Activated CD8-positive, alpha-beta memory T cell treated with anti-CD3 and anti-CD28 coated beads, Interleukin-2, amount 10 ng/mL, durations not matched to agents 7 days and 5 days (primary cell): ENCODE results near the gene CTBP1. TPM values are rescaled to one million over a fixed set of nuclear protein-coding genes. Genes with fewer than 3 reads are reported as not detected.

Experiments used
- ATAC-seq: fragments of 150-1000 bp; cut with Tn5 transposase; one replicate; pipeline ENCODE4 v1.10.0; 2021; ENCODE audit warnings: moderate library complexity
- CTCF ChIA-PET: fragments of 350-600 bp; sonication (Branson Sonifier 250); formaldehyde crosslinking; loops from one replicate; lab custom pipeline; 2021; ENCODE audit warnings: antibody characterized with exemption; lab: Charles Lee
- DNase-seq: peaks from one replicate; pipeline ENCODE4 v3.0.0-alpha.2; 2020
- H3K27ac Mint-ChIP-seq: one replicate; pipeline ENCODE4 v1.8.0; 2021; ENCODE audit warnings: mild to moderate bottlenecking, mixed read lengths
- H3K27me3 Mint-ChIP-seq: one replicate; pipeline ENCODE4 v1.8.0; 2021; ENCODE audit warnings: mixed read lengths
- H3K36me3 Mint-ChIP-seq: one replicate; pipeline ENCODE4 v1.8.0; 2021; ENCODE audit warnings: mild to moderate bottlenecking, mixed read lengths
- H3K4me1 Mint-ChIP-seq: one replicate; pipeline ENCODE4 v1.8.0; 2021; ENCODE audit warnings: mixed read lengths
- H3K4me3 Mint-ChIP-seq: one replicate; pipeline ENCODE4 v1.8.0; 2021; ENCODE audit warnings: mild to moderate bottlenecking, moderate library complexity, mixed read lengths
- H3K9me3 Mint-ChIP-seq: one replicate; pipeline ENCODE4 v1.8.0; 2022; ENCODE audit warnings: low read depth, mixed read lengths
- total RNA-seq, 2 experiments: library from RNA; stranded (reverse); gene quantifications; one replicate each; pipeline ENCODE4 v1.2.3, GENCODE V29; 2021

CTBP1 gene
- total RNA-seq, 2 experiments from 2014 or later, result 193 to 250 TPM

- Mint-ChIP-seq H3K27me3 (peaks cover 18% of the 10 kb centered on the region), H3K27ac (peak overlapping the region; percentile 89), H3K4me1 (peaks cover 21% of the 10 kb centered on the region), H3K36me3 (peaks cover 2% of the 10 kb centered on the region), H3K4me3 (peak overlapping the region; percentile 80), H3K9me3 (no peaks in the 10 kb centered on the region)
- DNase-seq, result peak; percentile 97
- CTCF ChIA-PET, result interaction anchor here (0.7 to 4.8 kb wide), 25 partner anchors 9 to 185 kb away, joined by 3 to 60 read pairs (median 5); partner anchors contain the start of genes MAEA and UVSSA
- ATAC-seq, result peak; percentile 93
Observed at GRCh38 chr4:1167244-1167949, 81.5 kb downstream of the CTBP1 start.

- H3K4me3 Mint-ChIP-seq, result peak overlapping the region; percentile 80
- DNase-seq, result no peak
- no peaks in the 10 kb centered on the region for H3K9me3 Mint-ChIP-seq
- peaks cover 2% of the 10 kb centered on the region for H3K36me3 Mint-ChIP-seq
- H3K27me3 Mint-ChIP-seq, result peaks cover 18% of the 10 kb centered on the region
- ATAC-seq, result no peak
- H3K27ac Mint-ChIP-seq, result peak overlapping the region; percentile 89
- H3K4me1 Mint-ChIP-seq, result peaks cover 21% of the 10 kb centered on the region
- CTCF ChIA-PET, result interaction anchor here (0.9 to 4.8 kb wide), 21 partner anchors 13 to 186 kb away, joined by 3 to 60 read pairs (median 6); partner anchors contain the start of genes MAEA and UVSSA
Observed at GRCh38 chr4:1166509-1167243, 82.3 kb downstream of the CTBP1 start.

- Mint-ChIP-seq H3K36me3 (peaks cover under 1% of the 10 kb centered on the region), H3K4me3 (no peak overlapping the region), H3K27ac (no peak overlapping the region), H3K9me3 (no peaks in the 10 kb centered on the region), H3K4me1 (peaks cover 18% of the 10 kb centered on the region), H3K27me3 (peaks cover 13% of the 10 kb centered on the region)
- CTCF ChIA-PET, result interaction anchor here (3.1 to 3.9 kb wide), 2 partner anchors 103 to 182 kb away, joined by 22 to 38 read pairs; partner anchors contain the start of gene UVSSA
- ATAC-seq (no peak), DNase-seq (peak; percentile 33)
Observed at GRCh38 chr4:1164956-1165545, 83.9 kb downstream of the CTBP1 start.

GRCh38 chr4:1164444-1164843 is 84.5 kb downstream of the CTBP1 start:
- H3K4me3 Mint-ChIP-seq, result no peak overlapping the region
- CTCF ChIA-PET, result interaction anchor here (1.3 kb wide), 1 partner anchor 27 kb away, joined by 3 read pairs; no protein-coding TSS in a partner anchor
- peak; percentile 29 for DNase-seq
- H3K27ac Mint-ChIP-seq, result no peak overlapping the region
- no peak for ATAC-seq
- H3K36me3 Mint-ChIP-seq, result no peaks in the 10 kb centered on the region
- H3K9me3 Mint-ChIP-seq, result no peaks in the 10 kb centered on the region
- peaks cover 13% of the 10 kb centered on the region for H3K27me3 Mint-ChIP-seq
- H3K4me1 Mint-ChIP-seq, result peaks cover 18% of the 10 kb centered on the region

- no peak overlapping the region for H3K4me3 Mint-ChIP-seq
- DNase-seq (peak; percentile 35), ATAC-seq (no peak)
- no peaks in the 10 kb centered on the region for H3K36me3 Mint-ChIP-seq
- H3K27me3 Mint-ChIP-seq, result peaks cover 16% of the 10 kb centered on the region
- H3K4me1 Mint-ChIP-seq, result peaks cover 18% of the 10 kb centered on the region
- H3K27ac Mint-ChIP-seq, result no peak overlapping the region
- no peaks in the 10 kb centered on the region for H3K9me3 Mint-ChIP-seq
- CTCF ChIA-PET, result interaction anchor here (1.0 to 1.3 kb wide), 3 partner anchors 27 to 105 kb away, joined by 3 to 5 read pairs (median 4); no protein-coding TSS in a partner anchor
Observed at GRCh38 chr4:1164040-1164439, 84.9 kb downstream of the CTBP1 start.

Other genes with a start within 250 kb of the CTBP1 start
- gene FGFRL1, start 237.5 kb downstream of the CTBP1 start, total RNA-seq, result 1 to 10 TPM; 8.4 to 9.3 TPM
- 1 to 10 TPM; 1.2 to 3.2 TPM for gene RNF212, start 135.6 kb downstream of the CTBP1 start, total RNA-seq
- gene SPON2, start 76.5 kb downstream of the CTBP1 start, total RNA-seq, result 10 to 100 TPM; 11.7 to 28.0 TPM
- gene MAEA, start 40.8 kb upstream of the CTBP1 start, total RNA-seq, result 10 to 100 TPM; 63.9 to 70.0 TPM
- 10 to 100 TPM; 18.2 to 25.2 TPM for gene UVSSA, start 98.1 kb upstream of the CTBP1 start, total RNA-seq
- gene NKX1-1, start 157.3 kb upstream of the CTBP1 start, total RNA-seq, result not detected